Endodermal cell (in vitro differentiated cells): ENCODE measurements around the gene DCAKD. TPM values are rescaled to one million over a fixed set of nuclear protein-coding genes. Genes with fewer than 3 reads are reported as not detected.

Source experiments
- DNase-seq: peaks from one replicate; pipeline ENCODE4 v3.0.0-alpha.2; 2017
- H3K27ac ChIP-seq: 2 replicates; pipeline ENCODE4 v1.5.1; 2013; ENCODE audit warnings: mild to moderate bottlenecking, low read depth, low read length, moderate library complexity
- H3K27me3 ChIP-seq: 2 replicates; pipeline ENCODE4 v1.6.1; 2013; ENCODE audit warnings: mild to moderate bottlenecking, low read length, moderate library complexity; ENCODE audit not compliant: insufficient read depth, control insufficient read depth, poor library complexity, severe bottlenecking
- H3K36me3 ChIP-seq: 2 replicates; pipeline ENCODE4 v1.7.0; 2013; ENCODE audit warnings: mild to moderate bottlenecking, low read length, moderate library complexity; ENCODE audit not compliant: control insufficient read depth, insufficient read depth
- H3K4me1 ChIP-seq: one replicate; pipeline ENCODE4 v1.7.0; 2013; ENCODE audit warnings: low read length; ENCODE audit not compliant: control insufficient read depth, insufficient read depth
- H3K4me3 ChIP-seq: 2 replicates; pipeline ENCODE4 v1.5.1; 2013; ENCODE audit warnings: mild to moderate bottlenecking, low read length, moderate library complexity
- H3K9ac ChIP-seq: 2 replicates; pipeline ENCODE4 v1.6.1; 2013; ENCODE audit warnings: mild to moderate bottlenecking, low read length, moderate library complexity; ENCODE audit not compliant: poor library complexity, severe bottlenecking; ENCODE audit errors: extremely low read depth
- H3K9me3 ChIP-seq: 2 replicates; pipeline ENCODE4 v1.6.1; 2013; ENCODE audit warnings: mild to moderate bottlenecking, low read length, moderate library complexity; ENCODE audit not compliant: control insufficient read depth
- H3K27ac Mint-ChIP-seq: 2 replicates; pipeline ENCODE4 v1.8.0; 2020; ENCODE audit warnings: mixed read lengths
- H3K27me3 Mint-ChIP-seq: 2 replicates; pipeline ENCODE4 v1.8.0; 2021; ENCODE audit warnings: mild to moderate bottlenecking, mixed read lengths; ENCODE audit not compliant: insufficient read depth
- H3K36me3 Mint-ChIP-seq: 2 replicates; pipeline ENCODE4 v1.8.0; 2020; ENCODE audit warnings: low read depth, mixed read lengths
- H3K4me1 Mint-ChIP-seq: 2 replicates; pipeline ENCODE4 v1.8.0; 2020; ENCODE audit warnings: mixed read lengths
- H3K4me3 Mint-ChIP-seq: 2 replicates; pipeline ENCODE4 v1.8.0; 2020; ENCODE audit warnings: mild to moderate bottlenecking, moderate library complexity, mixed read lengths
- H3K9me3 Mint-ChIP-seq: 2 replicates; pipeline ENCODE4 v1.8.0; 2020; ENCODE audit warnings: mild to moderate bottlenecking, mixed read lengths
- CTCF ChIP-seq: fragments of 200-600 bp; sonication (generic); conservative IDR thresholded peaks from 2 replicates; pipeline ENCODE4 v1.5.0; 2021; ENCODE audit warnings: antibody characterized with exemption, mild to moderate bottlenecking
- WGBS, 2 experiments: methylation state at CpG; one replicate each; pipeline versions ENCODE4 v1.1.5 to v1.1.7; 2013; ENCODE audit warnings: missing lambda C conversion rate in 2 of 2, mixed read lengths in 1 of 2; ENCODE audit not compliant: insufficient coverage in 1 of 2, insufficient read length in 1 of 2; 5-methylcytosine and 5-hydroxymethylcytosine counted together
- total RNA-seq, 2 donors: library from RNA; stranded (reverse); fragmentation: NEBNext Ultra II Directional in 1 of 2; extraction: Animal tissue kit (Norgen Biotek cat#: 25700) in 1 of 2; gene quantifications; 2 replicates in 1 of 2; 3 replicates in 1 of 2; pipeline ENCODE4 v1.2.1, GENCODE V29; 2021

DCAKD gene
- total RNA-seq, 2 donors from 2014 or later = 54.5 to 69.4 TPM

- no peaks in the 10 kb centered on the region for H3K27me3 ChIP-seq
- H3K4me3 Mint-ChIP-seq = no peak overlapping the region
- no peaks in the 10 kb centered on the region for H3K4me1 Mint-ChIP-seq
- 97 to 100% methylated on average over 2 to 5 of the region's 5 CpGs for WGBS, 2 experiments
- H3K9me3 Mint-ChIP-seq = no peaks in the 10 kb centered on the region
- H3K36me3 ChIP-seq = no peaks in the 10 kb centered on the region
- H3K27ac Mint-ChIP-seq = no peak overlapping the region
- no peak for DNase-seq
- no peak overlapping the region for H3K27ac ChIP-seq
- H3K9me3 ChIP-seq = no peaks in the 10 kb centered on the region
- H3K4me1 ChIP-seq = peaks cover 3% of the 10 kb centered on the region
- no peak overlapping the region for H3K9ac ChIP-seq
- no peaks in the 10 kb centered on the region for H3K36me3 Mint-ChIP-seq
- H3K27me3 Mint-ChIP-seq = peaks cover 24% of the 10 kb centered on the region
- no peak for TF ChIP-seq CTCF
- H3K4me3 ChIP-seq = no peak overlapping the region
These were observed 72.6 kb downstream of the DCAKD start for GRCh38 chr17:44978807-44979206.

GRCh38 chr17:44977814-44978550 lies 73.5 kb downstream of the DCAKD start:
- WGBS, 2 experiments = 63 to 76% methylated on average over 6 to 7 of the region's 7 CpGs
- no peaks in the 10 kb centered on the region for H3K9me3 ChIP-seq
- DNase-seq = no peak
- H3K27ac Mint-ChIP-seq = no peak overlapping the region
- no peak overlapping the region for H3K27ac ChIP-seq
- H3K27me3 Mint-ChIP-seq = peaks cover 24% of the 10 kb centered on the region
- H3K9ac ChIP-seq = no peak overlapping the region
- H3K4me1 Mint-ChIP-seq = no peaks in the 10 kb centered on the region
- no peaks in the 10 kb centered on the region for H3K36me3 Mint-ChIP-seq
- H3K9me3 Mint-ChIP-seq = no peaks in the 10 kb centered on the region
- H3K36me3 ChIP-seq = no peaks in the 10 kb centered on the region
- no peaks in the 10 kb centered on the region for H3K27me3 ChIP-seq
- H3K4me3 ChIP-seq = no peak overlapping the region
- peaks cover 3% of the 10 kb centered on the region for H3K4me1 ChIP-seq
- no peak overlapping the region for H3K4me3 Mint-ChIP-seq
- peak; percentile 22 for TF ChIP-seq CTCF

GRCh38 chr17:44977065-44977464 lies 74.4 kb downstream of the DCAKD start:
- H3K4me3 Mint-ChIP-seq = no peak overlapping the region
- no peaks in the 10 kb centered on the region for H3K36me3 Mint-ChIP-seq
- DNase-seq = no peak
- WGBS, 2 experiments = 88 to 92% methylated on average over 3 of the region's 3 CpGs
- peak; percentile 40 for TF ChIP-seq CTCF
- H3K4me1 Mint-ChIP-seq = peaks cover 3% of the 10 kb centered on the region
- Histone ChIP-seq H3K9me3 (no peaks in the 10 kb centered on the region), H3K4me3 (no peak overlapping the region), H3K36me3 (no peaks in the 10 kb centered on the region), H3K4me1 (peaks cover 3% of the 10 kb centered on the region), H3K27me3 (no peaks in the 10 kb centered on the region), H3K27ac (no peak overlapping the region), H3K9ac (no peak overlapping the region)
- H3K27ac Mint-ChIP-seq = no peak overlapping the region
- H3K9me3 Mint-ChIP-seq = no peaks in the 10 kb centered on the region
- H3K27me3 Mint-ChIP-seq = peaks cover 28% of the 10 kb centered on the region
